Measurements from ENCODE around the gene TRAPPC3.

Gene TRAPPC3

DNA sequence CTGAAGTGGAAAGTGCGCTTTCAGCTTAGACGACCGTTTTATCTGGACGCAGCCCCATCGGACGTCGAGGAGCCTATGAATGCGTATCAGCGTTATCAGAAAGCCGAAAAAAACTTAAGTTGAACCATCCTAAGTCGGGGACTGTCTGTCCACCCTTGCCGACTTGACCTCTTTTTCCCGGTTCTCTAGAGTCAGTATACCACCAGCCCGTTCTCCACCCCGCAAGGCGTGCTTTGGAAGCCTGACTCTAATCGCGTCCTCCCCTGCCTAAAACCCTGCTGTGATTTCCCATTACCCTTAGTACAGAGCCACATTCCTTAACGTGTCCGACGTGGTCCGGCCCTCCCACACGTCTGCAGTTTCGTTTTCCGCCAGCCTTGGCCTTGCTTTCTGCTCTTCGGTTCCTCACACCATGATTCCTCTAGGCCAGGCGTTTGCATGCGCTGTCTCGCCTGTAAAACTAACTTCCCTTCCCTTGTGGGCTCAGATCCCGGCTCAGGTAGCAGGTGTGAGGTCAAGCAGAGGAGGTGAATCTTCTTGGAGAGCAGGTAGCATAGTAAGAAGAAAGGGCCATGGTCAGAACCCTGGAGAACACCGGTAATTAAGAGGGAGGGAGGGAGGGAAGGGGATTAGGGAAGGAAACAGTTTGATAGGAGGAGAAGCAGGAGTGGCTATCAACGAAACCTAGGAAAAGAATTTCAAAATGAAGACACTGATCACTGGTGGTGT lies 59.7 kb downstream of the TRAPPC3 start:
- peak overlapping the region; percentile 94 for H3K4me3 ChIP-seq (ENCODE audit: low read depth, low read length)
- no peak for DNase-seq (ENCODE audit: low read depth)

GRCh38 chr1:36088577-36089392 lies 60.5 kb downstream of the TRAPPC3 start, which contains the start of gene ADPRS:
TSS of gene ADPRS (plus strand) at chr1:36088892. CDS start at chr1:36088905, 13 bp downstream.
- DNase-seq (ENCODE audit: low read depth) = peak; percentile 69
- H3K4me3 ChIP-seq (ENCODE audit: low read depth, low read length) = peak within 1 kb of the TSS; percentile 94

DNA sequence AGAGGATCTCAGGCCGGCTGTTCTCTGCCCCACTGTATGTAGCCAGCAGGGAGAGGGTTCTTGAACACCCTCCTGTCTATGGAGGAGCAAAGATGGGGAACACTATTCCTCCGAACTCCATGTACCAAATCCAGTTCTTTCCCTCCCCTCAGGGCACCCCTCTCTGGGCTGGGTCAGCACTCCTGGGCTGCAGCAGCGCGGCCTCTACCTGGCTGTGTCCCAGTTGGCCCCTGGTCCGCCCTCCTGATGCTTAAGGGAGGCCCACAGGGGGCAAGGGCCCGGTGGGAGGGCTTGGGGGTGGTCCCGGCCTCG lies 61.1 kb downstream of the TRAPPC3 start:
- H3K4me3 ChIP-seq (ENCODE audit: low read depth, low read length) = peak overlapping the region; percentile 94
- DNase-seq (ENCODE audit: low read depth) = no peak

GRCh38 chr1:36087233-36088123 lies 61.8 kb downstream of the TRAPPC3 start:
- no peak for DNase-seq (ENCODE audit: low read depth)
- H3K4me3 ChIP-seq (ENCODE audit: low read depth, low read length) = no peak overlapping the region
